NCI-H187 (cell line): Measurements from ENCODE around the gene RAD51B.

Source experiments
- DNase-seq, 2 experiments: peaks; one replicate each; lab custom pipeline; 2025; lab: John Stamatoyannopoulos, UW

RAD51B gene

DNA sequence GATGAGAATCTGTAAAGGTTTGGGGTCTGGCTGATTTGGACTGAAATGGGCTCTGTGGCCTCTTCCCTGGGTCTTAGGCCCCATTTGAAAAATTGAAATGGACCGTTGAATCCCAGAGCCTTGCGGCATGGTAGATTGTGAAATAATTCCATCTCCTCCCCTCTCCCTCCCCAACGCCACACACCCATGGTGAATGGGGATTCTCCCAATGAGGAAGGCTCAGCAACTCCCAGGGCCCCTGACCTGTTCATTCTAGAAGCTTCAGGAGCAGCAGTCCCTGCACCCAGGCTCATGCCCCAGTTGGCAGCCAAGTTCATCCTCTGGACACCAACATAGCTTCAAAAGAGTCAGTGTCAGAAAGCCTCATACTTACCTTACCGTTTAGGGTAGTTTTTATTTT lies 755.8 kb downstream of the RAD51B start:
- no peak for DNase-seq

DNA sequence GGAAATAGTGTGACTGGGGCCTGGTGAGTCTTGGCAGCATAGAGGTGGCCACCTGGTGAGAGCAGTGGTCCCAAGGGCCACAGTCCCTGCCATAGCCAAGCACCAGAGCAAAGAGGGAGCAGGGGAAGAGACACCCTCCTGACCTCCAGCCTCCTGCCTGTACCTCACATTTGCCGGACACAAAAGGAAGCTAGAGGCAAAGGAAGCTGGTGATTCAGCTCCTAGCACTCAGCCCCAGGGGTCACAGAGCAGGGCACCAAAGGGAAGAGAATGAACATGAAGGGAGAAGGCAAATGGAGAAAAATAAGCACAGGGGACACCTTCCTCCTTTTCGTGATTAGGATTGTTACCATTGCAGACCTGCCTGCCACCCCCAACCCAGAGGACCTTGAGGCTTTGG lies 756.5 kb downstream of the RAD51B start:
- no peak for DNase-seq

DNA sequence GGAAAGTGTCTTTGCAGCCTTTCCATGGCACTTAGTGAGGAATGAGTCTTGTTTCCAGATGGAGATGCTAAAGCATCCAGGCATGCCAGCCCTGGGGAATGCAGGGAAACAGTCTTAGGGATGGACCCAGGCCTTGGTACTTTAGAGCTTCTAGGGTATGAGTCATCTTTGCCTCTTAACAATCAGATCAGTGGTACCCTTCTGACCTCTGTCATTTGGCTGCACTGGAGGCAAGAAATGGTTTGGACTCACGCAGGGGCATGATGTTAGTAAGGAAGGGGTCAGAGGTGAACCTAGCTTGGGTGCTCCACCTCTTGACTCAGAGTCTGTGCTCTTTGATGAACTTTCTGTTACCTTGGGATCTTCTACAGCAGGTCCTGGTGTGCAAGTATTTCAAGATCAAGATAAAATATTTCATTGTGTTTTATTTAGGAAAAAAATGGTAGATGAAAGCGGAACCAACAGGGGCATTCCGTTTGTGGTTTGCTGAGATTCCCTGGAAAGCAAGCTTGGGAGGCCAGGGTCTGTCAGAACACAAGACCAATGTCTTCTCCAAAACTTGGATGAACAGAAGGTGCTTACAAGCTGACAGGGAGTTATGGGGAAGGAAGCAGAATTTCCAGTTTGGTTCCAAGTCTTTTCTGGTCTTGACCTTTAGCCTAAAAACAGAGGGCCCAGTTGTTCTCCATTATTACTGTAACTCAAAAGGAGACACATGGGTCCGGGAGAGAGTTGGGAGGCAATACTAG lies 757.1 kb downstream of the RAD51B start:
- DNase-seq, result no peak

DNA sequence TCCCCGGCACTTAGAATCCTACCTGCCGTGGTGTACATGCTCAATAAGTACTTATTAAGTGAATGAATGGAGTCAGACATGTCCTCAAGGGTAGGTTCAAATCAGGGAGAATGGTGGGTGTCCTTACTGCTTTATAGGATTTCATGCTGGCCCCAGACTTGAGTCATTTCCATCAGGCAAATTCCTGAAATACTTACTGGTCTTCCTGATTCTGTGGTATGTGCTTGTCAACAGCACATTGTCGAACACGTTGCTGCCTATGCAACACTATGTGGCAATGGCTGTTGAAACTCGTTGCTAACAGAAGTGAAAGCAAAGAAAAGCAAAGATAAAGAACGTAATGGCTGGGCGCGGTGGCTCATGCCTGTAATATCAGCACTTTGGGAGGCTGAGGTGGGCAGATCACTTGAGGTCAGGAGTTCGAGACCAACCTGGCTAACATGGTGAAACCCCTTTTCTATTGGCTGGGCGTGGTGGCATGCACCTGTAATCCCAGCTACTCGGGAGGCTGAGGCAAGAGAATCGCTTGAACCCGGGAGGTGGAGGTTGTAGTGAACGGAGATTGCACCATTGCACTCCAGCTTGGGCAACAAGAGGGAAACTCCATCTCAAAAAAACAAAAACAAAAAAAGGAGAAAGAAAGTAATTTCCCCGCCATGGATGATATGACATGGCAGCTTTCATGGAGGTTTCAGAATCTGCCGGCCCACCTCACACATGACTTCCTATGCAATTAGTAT lies 758.4 kb downstream of the RAD51B start:
- no peak for DNase-seq

DNA sequence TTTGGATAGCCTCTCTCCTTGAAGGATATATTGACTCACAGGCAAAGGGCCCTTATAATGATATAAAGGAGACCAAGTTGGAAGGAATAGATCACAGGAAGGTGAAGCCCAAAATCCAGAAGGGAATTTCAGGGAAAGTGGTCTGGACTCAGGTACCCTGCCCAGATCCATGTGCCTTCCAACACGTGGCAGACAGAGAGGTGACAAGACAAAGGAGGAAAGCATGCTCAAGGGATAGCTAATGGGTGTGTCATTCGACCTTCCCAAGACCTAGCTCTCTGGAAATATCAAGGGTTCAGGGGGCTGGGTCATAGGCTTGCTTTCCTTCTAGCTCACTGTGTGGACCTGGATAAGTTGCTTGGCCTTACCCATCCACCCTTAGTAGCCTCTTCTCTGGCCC lies 759.0 kb downstream of the RAD51B start:
- DNase-seq, result no peak

DNA sequence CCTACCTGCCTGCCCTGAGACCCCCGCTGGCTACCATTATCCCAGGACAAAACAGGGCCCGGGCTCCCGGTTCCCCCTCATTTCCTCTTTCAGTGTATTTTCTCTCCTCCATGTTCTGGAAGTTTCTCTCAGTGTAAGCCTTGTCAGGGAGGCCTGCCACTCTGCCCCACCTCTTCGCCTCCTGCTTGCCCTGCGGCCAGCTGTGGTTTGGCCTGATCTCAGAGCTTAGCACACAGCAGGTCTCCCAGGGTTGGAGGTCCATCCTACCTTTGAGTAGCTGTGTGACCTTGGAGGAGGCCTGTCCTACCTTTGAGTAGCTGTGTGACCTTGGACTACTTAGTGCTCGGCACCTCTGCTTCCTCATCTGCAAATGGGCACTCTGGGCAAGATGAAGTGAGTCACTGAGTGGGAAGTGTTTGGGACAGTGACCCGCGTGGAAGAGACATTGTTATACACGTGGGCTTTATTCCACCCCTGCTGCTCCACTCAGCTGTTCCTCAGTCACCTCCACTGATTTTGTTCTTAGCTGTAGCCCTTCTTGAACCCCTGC lies 760.6 kb downstream of the RAD51B start:
- DNase-seq, result no peak

DNA sequence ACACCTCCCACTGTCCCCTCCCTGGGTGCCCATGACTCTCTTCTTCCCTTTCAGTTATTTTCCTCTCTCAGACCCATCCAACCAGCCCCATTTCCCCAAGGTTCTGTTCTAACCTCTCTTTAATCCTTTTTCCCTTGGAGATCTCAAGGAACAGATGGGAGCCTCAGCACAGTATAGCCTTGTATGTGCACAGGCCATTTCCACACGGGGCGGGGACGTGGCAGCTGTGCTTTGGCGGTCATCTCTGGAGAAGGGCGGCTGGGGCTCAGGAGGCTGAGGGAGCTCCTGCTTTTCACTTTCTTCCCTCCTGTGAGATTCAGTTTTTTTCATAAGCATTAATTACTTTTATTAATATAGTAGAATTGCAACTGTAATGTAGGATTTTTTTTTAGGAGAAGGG lies 761.1 kb downstream of the RAD51B start:
- no peak for DNase-seq

DNA sequence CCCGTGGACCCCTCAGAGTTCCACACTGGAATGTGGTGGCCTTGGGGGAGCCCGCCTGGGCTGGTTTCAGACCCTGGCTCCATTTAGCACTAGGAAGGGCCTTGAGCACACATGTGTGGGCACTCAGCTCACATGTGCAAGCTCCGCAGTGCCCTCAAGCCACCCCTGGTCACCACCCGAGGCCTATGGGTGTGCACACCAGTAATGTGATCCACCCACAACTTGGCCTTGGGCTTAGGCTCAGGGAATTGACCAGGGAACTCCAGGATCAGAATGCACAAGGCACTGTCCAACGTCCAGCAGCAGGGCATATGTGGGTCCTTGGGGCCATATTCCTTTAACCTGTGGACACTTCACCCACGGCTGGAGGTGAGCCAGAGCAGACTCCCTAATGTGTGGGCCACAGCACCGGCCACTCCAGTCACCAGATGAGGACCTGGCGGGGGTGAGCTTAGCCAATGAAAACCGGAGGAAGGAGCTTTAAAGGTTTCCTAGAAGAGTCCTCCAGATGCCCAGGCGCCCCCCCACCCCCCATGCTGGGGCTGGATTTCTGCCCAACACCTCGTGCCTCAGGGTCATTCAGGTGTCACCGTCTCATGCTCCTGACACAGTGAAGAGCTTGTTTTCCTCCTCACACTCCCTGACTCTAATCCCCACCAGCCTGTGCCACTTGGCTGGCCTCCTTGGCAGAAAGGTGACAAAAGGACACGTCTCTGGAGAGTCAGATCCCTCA lies 764.1 kb downstream of the RAD51B start:
- no peak for DNase-seq

DNA sequence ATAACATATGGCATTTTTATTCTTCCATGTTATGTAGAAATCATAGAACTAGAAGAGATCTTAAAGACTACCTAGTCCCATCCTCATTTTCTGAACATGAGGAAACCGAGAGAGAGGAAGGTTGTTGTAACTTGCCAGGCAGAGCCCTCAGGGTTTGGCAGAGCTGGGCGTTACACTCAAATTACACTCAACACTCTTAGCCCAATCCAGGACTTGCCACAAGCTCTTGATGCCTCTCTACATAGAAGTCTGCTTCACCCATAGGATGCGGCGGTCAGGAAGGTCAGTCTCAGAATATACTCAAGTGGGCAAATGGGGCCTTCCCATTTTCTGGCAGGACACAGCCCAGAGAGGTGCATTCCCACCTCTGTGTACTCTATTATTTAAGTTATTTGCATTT lies 765.2 kb downstream of the RAD51B start:
- no peak for DNase-seq

DNA sequence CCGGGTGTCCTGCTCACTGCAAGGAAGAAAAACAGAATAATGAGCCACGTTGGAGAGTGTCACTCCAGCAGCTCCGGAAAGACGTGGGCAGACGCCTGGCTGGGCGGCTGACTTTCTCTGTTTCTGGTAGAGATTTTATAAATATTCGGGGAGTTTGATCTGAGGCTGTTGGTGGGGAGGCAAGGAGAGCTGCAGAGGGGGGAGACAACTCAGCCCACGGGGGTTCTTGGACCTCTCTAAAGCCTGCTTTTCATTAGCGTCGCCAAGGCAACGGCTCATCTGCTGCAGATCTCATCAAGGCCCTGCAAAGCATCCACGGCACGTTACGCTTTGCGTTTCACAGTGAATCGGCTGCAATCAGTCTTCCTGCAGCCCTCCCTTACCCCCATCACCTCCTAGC lies 766.1 kb downstream of the RAD51B start:
- DNase-seq, result no peak

DNA sequence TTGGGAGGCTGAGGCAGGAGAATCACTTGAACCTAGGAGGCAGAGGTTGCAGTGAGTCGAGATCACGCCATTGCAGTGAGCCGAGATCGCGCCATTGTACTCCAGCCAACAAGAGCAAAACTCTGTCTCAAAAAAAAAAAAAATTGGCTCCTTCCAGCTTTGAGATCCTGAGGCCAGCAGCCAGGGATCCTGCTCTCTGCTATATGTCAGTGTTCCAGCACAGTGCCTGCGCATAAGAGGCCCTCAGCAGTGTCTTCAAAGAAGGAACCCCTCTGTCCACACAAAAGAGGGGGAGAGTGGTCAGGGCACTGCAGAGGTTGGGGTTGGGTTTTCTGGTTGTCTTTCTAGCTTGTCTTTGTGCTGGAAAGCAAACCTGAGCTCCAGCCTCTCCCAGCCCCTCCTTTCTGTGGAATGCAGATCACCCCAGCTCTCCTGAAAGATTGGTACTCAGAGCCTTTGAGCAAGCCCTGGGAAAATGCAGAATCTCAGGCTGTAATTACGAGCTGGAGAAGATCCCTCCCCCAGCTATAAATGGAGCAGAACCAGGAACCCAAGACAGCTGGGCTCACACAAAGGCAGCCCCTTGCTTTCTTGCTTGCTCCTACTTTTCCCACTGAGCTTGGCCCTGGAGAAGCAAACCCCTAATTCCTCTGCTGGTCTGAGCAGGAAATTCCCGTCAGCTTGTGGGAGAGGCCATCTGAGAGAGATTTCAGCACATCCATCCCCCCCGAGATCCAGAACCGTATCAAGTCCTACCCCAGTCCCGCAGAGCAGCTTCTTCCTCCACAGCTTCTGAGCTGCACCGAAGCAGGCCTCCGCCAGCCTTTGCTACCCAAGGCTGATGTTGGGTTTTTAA lies 767.5 kb downstream of the RAD51B start:
- no peak for DNase-seq

DNA sequence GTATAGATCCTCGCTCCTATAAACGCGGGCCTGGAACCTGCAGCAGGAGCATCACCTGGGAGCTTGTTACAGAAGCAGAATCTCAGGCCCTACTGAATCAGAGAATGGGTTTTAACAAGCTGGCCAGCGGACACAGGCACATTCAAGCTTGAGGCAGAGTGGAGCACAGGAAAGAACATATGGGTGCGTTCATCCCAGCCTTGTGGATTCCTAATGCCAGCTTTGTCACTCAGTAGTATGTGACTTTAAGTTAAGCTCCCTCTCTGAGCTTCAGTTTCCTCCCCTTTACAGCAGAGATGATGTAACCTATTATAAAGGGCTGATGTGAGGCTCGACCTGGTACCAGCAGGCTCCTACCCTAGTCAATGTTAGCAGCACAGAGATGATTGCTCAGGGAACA lies 768.4 kb downstream of the RAD51B start:
- DNase-seq, result no peak

DNA sequence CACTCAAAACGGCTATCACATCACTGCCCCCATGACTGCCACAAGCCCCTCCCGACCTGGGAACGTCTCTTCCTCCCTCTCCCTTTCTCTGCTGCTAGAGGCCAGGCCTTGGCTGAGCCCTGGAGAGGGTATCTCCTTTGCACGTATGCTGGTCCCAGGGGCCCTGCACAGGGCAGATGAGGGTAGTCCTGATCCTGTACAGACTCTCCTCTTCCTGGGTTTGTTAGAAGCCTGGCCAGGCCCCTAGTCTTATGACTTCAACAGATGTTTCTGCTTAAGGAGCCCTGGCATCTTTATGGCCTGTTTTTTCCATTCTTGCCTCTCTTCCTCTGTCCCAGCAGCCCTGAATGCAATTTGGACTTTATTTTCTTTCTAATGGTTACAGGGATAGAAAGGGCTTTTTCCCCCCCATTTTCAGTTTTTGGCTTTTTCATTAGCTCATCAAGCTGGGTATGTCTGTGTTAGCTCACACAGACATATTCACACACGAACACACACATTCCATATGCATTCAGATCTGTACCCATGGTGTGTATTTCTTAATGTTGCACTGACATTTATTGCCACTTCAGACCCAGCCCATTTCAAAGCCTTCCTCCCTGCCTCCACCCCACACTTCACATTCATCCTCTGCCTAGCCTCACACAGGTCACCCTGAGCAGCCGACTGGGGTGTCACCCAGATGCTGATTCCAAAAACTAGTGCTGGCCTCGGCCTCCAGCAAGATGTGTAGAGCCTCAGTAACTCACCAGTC lies 770.0 kb downstream of the RAD51B start:
- DNase-seq, result no peak

DNA sequence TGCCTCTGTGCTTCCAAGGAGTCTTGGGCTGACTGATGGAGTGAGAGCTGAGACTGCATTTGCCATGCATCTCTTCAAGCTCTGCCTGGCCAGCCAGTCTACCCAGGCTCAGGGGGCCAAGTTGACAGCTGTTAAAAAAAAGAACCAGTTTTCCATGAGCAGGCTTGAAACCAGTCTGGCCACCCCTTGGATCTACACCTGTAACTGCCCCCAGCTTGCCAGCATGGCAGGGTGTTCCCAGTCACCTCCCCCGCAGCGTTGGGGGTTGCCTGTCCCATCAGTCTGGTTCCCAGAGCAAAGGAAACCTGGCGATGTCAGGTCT lies 770.6 kb downstream of the RAD51B start:
- DNase-seq, result no peak

DNA sequence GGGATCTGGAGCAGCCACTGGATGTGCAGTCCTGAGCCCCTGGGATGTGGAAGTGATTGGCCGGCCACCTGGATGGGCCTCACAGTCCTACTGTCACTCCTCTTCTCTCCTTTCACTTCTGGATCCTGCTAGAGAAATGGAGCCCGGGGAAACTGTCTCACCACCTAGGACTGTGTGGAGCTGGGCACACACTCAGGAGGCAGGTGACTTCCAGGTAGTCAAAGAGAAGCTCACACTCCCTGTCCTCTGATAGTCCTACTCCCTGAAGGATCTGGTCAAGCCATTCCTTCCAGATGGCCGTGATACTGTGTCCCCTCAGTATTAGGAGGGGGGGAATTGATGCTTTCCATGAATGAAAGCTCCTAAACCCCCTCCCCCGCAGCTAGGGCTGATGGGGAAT lies 772.2 kb downstream of the RAD51B start:
- DNase-seq, result no peak

DNA sequence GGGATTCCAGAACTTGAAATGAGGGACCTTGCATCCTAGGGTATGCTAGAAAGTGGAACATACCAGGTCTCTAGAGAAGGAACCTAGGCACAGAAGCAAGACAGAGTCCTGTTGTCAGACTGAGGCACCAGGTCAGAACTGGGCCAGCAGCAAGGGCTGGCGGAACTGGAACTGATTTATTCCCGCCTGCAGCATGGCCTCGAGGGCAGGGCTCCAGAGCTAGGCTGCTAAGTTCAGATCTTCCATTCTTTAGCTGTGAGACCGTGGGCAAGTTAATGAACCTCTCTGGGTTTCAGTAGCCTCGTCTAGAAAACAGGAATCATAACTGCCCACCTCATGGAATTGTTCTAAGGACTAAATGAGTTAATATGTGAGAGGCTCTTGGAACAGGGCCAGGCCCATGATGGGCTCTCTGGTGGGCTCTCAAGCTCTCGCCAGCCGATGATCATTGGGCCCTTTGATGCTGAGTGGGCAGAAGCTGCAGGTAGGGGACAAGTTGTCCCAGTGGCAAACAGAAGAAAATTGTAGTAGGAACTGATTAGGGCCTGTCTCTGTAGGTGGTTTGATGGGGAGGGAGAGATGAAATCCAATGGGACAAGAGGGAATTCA lies 773.5 kb downstream of the RAD51B start:
- DNase-seq, result no peak

DNA sequence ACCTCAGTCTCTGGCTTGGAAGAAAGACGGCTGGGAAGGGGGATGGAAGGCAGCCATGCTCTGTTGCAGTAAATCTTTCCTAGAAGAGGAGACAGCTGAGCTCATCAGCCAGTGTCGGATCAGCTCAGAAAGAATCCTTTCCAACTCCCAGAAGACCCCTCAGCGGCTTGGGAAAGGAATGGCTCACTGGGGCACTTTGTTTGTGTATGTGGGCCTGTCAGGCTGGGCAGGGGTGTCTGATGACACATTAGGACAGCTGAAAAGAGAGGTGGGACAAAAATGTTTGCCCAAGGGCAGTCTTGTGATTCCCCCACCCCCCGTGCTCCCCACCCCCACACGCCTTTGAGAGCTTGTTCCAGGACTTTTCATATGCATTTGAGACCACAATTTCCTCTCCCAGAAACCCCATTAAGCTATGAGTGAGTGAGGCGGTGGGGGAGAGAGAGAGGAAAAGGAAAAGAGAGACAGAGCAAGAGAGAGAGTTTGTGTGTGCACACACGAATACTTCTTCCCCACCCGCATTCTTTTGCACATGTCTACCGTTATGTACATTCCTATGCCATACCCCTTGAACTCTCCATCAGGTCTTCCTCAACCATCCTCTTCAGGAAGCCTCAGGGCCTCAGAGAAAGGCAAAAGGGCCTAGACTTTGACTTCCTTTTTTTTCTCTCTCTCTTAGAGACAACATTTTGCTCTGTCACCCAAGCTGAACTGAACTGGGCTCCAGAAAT lies 774.4 kb downstream of the RAD51B start:
- no peak for DNase-seq

DNA sequence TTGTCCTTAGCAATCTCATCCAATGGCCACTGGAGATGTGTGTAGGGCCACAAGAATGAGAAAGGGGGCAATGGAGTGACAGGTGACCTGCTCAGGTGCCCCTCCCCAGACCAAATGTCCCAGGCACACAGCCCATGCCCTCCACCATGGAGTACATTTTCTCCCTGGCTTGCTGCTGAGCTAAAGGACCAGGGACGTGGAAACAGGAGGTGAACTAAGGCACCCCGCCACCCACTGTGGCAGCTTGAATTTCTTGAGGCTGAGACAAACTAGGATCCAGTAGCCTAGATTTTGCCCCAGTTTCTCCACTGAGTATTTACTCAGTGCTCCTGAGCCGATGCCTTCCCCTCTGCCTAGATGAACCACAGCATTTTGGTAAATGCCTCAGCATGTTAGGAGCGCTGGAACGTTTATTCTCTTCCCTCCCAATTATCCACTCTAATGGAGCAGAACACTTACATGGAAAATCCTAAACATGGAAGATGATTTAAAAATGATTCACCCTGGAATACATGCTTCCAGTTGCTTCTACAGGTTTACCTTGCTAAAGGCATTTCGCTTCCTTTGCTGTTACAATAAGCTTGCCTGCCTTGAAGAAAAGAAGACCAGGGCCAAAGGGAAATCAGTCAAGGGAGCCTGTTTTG lies 775.3 kb downstream of the RAD51B start:
- no peak for DNase-seq

DNA sequence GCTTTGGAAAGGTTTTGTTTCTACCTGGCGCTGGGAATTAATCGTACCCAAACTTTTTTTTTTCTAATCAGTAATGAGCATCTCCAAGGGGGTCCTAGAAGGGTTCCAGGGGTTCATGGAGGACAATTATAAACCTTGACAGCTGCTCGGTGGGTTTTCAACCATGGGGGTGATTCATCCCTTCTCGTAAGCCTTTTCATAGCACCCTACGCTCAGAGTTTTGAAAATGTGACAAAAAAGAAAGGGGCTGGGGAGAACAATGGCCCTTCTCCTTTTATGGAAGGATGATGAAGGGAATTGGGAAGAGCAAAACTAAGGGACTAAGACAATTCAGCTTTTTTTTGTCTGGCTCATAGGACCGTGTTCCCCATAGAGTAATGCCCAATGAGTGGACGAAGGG lies 776.6 kb downstream of the RAD51B start:
- no peak for DNase-seq

DNA sequence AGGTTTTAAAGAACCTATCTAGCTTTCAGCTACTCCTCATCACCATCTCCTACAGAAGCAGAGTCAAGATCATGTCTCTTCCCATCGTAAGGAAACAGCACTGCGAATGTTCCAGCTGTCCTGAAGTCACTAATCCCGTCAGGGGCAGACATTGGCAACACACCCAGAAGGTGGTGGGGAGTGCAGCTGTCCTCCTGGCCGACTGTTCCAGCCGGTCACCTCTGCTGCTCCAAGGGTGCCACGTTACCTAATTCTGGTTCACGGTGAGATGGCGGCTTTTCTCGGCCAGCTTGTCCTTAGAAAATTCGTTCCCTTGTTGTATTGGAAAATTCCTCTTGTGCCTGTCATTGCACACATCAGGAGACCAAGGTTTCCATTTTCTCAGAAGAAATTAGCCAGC lies 777.1 kb downstream of the RAD51B start:
- no peak for DNase-seq
